HL-60 (cell line): ENCODE results near the gene CD3D.
A peak's percentile ranks its signal among the peaks of the same experiment; 100 is the strongest.

Source experiments
- GABPA ChIP-seq: IDR thresholded peaks from 2 replicates; pipeline ENCODE4 v1.6.1; 2012; ENCODE audit warnings: low read depth
- POLR2AphosphoS5 ChIP-seq: IDR thresholded peaks from 2 replicates; pipeline ENCODE4 v1.6.1; 2012; ENCODE audit warnings: low read depth
- TF ChIP-seq, protein P1 (sequence below): IDR thresholded peaks from one replicate; pipeline ENCODE4 v1.5.1; 2011; ENCODE audit warnings: low read length, control low read depth, inconsistent platforms; ENCODE audit not compliant: insufficient read depth
- TF ChIP-seq, protein P2 (sequence below): IDR thresholded peaks from 2 replicates; pipeline ENCODE4 v1.6.1; 2012; ENCODE audit warnings: low read depth; ENCODE audit not compliant: insufficient replicate concordance

DNA sequence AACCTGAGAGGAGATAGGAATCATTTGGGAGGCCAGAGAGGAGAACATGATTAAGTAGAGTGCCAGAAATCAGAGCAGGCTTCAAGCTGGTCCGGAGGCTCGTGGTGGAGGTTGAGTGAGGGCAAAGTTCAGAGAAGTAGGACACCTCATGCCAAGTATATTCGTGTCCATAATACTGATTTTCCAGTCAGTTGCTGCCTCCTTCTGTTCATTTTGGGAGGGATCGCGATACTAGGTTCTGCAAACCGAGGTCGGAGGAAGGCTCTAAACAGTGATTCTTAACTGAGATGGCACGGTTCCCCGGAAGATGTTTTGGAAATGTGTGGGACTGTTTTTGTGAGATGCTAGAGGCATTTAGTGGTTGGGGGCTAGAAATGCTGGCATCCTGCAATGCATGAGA, 51.6 kb downstream of the CD3D start:
- TF ChIP-seq, protein P1, sequence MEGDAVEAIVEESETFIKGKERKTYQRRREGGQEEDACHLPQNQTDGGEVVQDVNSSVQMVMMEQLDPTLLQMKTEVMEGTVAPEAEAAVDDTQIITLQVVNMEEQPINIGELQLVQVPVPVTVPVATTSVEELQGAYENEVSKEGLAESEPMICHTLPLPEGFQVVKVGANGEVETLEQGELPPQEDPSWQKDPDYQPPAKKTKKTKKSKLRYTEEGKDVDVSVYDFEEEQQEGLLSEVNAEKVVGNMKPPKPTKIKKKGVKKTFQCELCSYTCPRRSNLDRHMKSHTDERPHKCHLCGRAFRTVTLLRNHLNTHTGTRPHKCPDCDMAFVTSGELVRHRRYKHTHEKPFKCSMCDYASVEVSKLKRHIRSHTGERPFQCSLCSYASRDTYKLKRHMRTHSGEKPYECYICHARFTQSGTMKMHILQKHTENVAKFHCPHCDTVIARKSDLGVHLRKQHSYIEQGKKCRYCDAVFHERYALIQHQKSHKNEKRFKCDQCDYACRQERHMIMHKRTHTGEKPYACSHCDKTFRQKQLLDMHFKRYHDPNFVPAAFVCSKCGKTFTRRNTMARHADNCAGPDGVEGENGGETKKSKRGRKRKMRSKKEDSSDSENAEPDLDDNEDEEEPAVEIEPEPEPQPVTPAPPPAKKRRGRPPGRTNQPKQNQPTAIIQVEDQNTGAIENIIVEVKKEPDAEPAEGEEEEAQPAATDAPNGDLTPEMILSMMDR: peak; percentile 6
- TF ChIP-seq POLR2AphosphoS5: no peak
- TF ChIP-seq, protein P2, sequence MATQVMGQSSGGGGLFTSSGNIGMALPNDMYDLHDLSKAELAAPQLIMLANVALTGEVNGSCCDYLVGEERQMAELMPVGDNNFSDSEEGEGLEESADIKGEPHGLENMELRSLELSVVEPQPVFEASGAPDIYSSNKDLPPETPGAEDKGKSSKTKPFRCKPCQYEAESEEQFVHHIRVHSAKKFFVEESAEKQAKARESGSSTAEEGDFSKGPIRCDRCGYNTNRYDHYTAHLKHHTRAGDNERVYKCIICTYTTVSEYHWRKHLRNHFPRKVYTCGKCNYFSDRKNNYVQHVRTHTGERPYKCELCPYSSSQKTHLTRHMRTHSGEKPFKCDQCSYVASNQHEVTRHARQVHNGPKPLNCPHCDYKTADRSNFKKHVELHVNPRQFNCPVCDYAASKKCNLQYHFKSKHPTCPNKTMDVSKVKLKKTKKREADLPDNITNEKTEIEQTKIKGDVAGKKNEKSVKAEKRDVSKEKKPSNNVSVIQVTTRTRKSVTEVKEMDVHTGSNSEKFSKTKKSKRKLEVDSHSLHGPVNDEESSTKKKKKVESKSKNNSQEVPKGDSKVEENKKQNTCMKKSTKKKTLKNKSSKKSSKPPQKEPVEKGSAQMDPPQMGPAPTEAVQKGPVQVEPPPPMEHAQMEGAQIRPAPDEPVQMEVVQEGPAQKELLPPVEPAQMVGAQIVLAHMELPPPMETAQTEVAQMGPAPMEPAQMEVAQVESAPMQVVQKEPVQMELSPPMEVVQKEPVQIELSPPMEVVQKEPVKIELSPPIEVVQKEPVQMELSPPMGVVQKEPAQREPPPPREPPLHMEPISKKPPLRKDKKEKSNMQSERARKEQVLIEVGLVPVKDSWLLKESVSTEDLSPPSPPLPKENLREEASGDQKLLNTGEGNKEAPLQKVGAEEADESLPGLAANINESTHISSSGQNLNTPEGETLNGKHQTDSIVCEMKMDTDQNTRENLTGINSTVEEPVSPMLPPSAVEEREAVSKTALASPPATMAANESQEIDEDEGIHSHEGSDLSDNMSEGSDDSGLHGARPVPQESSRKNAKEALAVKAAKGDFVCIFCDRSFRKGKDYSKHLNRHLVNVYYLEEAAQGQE: no peak
- TF ChIP-seq GABPA: no peak
